ENCODE measurements around the gene DHDDS. TPM values are rescaled to one million over a fixed set of nuclear protein-coding genes. Genes with fewer than 3 reads are reported as not detected.

DHDDS gene
- total and polyA plus RNA-seq, 4 donors = 22.6 to 57.4 (median 32.8) TPM

DNA sequence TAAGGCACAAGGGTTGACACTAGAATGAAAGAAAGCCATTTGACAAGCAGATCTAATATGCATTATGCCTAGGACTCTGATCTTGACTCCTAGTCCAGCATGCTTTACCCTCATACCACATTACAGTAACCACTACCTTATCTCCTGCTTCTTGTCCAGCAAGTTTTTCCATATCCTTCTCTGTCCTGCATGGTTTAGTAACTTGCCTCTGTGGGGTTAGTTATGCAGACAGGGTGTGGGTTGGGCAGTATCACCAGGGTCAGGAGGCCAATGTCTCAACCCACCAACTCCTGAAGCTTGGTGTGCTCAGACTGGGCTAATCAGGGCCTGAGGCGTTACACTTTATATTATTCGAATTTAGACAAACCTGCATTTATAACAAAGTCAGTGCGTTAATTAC, 18.8 kb downstream of the DHDDS start:
- TF ChIP-seq CTCF (IDR thresholded peaks at IDR 0.05; ENCODE audit: control extremely low read depth, extremely low read depth) = no peak
- WGBS, 2 donors = 96 to 98% methylated on average over 3 of the region's 3 CpGs
- Histone ChIP-seq H3K4me3 (no peak overlapping the region), H3K27ac (ENCODE audit: low read depth in 1 of 2, low read length in 1 of 2) (no peak overlapping the region), H3K36me3 (ENCODE audit: control insufficient read depth in 4 of 4, insufficient read depth in 4 of 4, low read length in 4 of 4) (peaks cover 26 to 33% (median 30%) of the 10 kb centered on the region in 4 donors), H3K9me3 (ENCODE audit: control insufficient read depth in 4 of 4, insufficient read depth in 3 of 4, low read length in 3 of 4) (no peaks in the 10 kb centered on the region), H3K4me1 (ENCODE audit: control insufficient read depth in 5 of 5, insufficient read depth in 5 of 5, low read length in 5 of 5) (no peaks in the 10 kb centered on the region), H3K27me3 (ENCODE audit: control insufficient read depth in 3 of 3, insufficient read depth in 3 of 3, low read length in 2 of 3) (no peaks in the 10 kb centered on the region), H3K9ac (ENCODE audit: insufficient read depth in 1 of 2, low read length in 2 of 2) (no peak overlapping the region)
- no peak for DNase-seq
- no peak for ATAC-seq (ENCODE audit: insufficient read depth, low FRiP score)

DNA sequence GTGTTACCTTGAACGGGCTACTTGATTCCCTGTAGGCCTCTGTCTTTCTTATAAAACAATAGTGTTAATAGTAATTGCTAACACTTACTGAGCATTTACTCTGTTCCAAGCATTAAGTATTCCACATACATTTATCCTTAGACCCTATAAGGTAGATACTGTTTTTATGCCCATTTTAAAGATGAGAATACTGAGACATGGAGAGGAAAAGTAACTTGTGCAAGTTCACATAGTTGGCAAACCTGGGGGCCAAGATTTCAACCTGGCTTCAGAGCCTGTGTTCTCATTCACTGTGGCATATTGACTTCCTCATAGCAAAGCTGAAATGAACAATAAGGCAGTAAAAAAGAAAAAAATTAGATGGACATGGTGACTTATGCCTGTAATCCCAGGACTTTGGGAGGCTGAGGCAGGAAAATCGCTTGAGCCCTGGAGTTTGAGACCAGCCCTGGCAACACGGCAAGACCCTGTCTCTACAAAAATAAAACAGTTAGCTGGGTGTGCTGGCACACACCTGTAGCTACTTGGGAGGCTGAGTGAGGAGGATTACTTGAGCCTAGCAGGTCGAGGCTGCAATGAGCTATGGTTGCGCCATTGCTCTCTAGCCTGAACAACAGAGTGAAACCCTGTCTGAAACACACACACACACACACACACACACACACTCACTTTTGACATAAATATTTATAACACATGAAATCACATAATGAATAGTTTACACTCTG, 20.5 kb downstream of the DHDDS start:
- no peaks in the 10 kb centered on the region for H3K9me3 ChIP-seq (ENCODE audit: control insufficient read depth in 4 of 4, insufficient read depth in 3 of 4, low read length in 3 of 4)
- 93 to 97% methylated on average over 5 of the region's 5 CpGs for WGBS, 2 donors
- no peak overlapping the region for H3K9ac ChIP-seq (ENCODE audit: insufficient read depth in 1 of 2, low read length in 2 of 2)
- H3K27ac ChIP-seq (ENCODE audit: low read depth in 1 of 2, low read length in 1 of 2) = no peak overlapping the region
- H3K27me3 ChIP-seq (ENCODE audit: control insufficient read depth in 3 of 3, insufficient read depth in 3 of 3, low read length in 2 of 3) = no peaks in the 10 kb centered on the region
- H3K36me3 ChIP-seq (ENCODE audit: control insufficient read depth in 4 of 4, insufficient read depth in 4 of 4, low read length in 4 of 4) = peaks cover 22 to 27% (median 24%) of the 10 kb centered on the region in 4 donors
- DNase-seq (no peak), ATAC-seq (ENCODE audit: insufficient read depth, low FRiP score) (no peak)
- H3K4me3 ChIP-seq = no peak overlapping the region
- TF ChIP-seq CTCF (IDR thresholded peaks at IDR 0.05; ENCODE audit: control extremely low read depth, extremely low read depth) = no peak
- H3K4me1 ChIP-seq (ENCODE audit: control insufficient read depth in 5 of 5, insufficient read depth in 5 of 5, low read length in 5 of 5) = no peaks in the 10 kb centered on the region

- no peak for ATAC-seq (ENCODE audit: insufficient read depth, low FRiP score)
- no peak for TF ChIP-seq CTCF (IDR thresholded peaks at IDR 0.05; ENCODE audit: control extremely low read depth, extremely low read depth)
- 94 to 96% methylated on average over 1 of the region's 1 CpG for WGBS, 2 donors
- Histone ChIP-seq H3K4me1 (ENCODE audit: control insufficient read depth in 5 of 5, insufficient read depth in 5 of 5, low read length in 5 of 5) (peaks cover 0 to 5% (median 0%) of the 10 kb centered on the region in 5 donors), H3K9ac (ENCODE audit: insufficient read depth in 1 of 2, low read length in 2 of 2) (no peak overlapping the region), H3K36me3 (ENCODE audit: control insufficient read depth in 4 of 4, insufficient read depth in 4 of 4, low read length in 4 of 4) (peaks cover 15 to 41% (median 28%) of the 10 kb centered on the region in 4 donors), H3K9me3 (ENCODE audit: control insufficient read depth in 4 of 4, insufficient read depth in 3 of 4, low read length in 3 of 4) (peaks cover 0 to 1% (median 0%) of the 10 kb centered on the region in 4 donors), H3K27ac (ENCODE audit: low read depth in 1 of 2, low read length in 1 of 2) (peak overlapping the region in 1 of 2 donors; percentile 29), H3K27me3 (ENCODE audit: control insufficient read depth in 3 of 3, insufficient read depth in 3 of 3, low read length in 2 of 3) (no peaks in the 10 kb centered on the region), H3K4me3 (no peak overlapping the region)
- DNase-seq = no peak
Measured at GRCh38 chr1:26459148-26459547, 27.0 kb downstream of the DHDDS start.
